Measurements from ENCODE around the gene MAPK8IP3.
"Not testable (repeated sequence)": the region's sequence is repeated elsewhere in the genome, so short reads cannot be mapped to it uniquely, and the experiment has no call there.

Gene MAPK8IP3

GRCh38 chr16:1790611-1791255 is 84.7 kb downstream of the MAPK8IP3 start:
- no peak for DNase-seq
- Mint-ChIP-seq H3K9me3 (no peaks in the 10 kb centered on the region), H3K4me1 (ENCODE audit: low read depth) (peaks cover 2% of the 10 kb centered on the region), H3K36me3 (ENCODE audit: low read depth) (peaks cover 42% of the 10 kb centered on the region), H3K27ac (no peak overlapping the region), H3K4me3 (no peak overlapping the region), H3K27me3 (no peaks in the 10 kb centered on the region)

- Mint-ChIP-seq H3K4me3 (no peak overlapping the region), H3K9me3 (no peaks in the 10 kb centered on the region), H3K27me3 (no peaks in the 10 kb centered on the region), H3K27ac (no peak overlapping the region), H3K4me1 (ENCODE audit: low read depth) (peaks cover 1% of the 10 kb centered on the region), H3K36me3 (ENCODE audit: low read depth) (peaks cover 37% of the 10 kb centered on the region)
- no peak for DNase-seq
Observed at GRCh38 chr16:1791256-1791942, 85.4 kb downstream of the MAPK8IP3 start.

GRCh38 chr16:1791943-1792812 is 86.2 kb downstream of the MAPK8IP3 start:
- Mint-ChIP-seq H3K4me3 (no peak overlapping the region), H3K36me3 (ENCODE audit: low read depth) (peaks cover 38% of the 10 kb centered on the region), H3K27me3 (no peaks in the 10 kb centered on the region), H3K4me1 (ENCODE audit: low read depth) (peaks cover 1% of the 10 kb centered on the region), H3K9me3 (peaks cover 1% of the 10 kb centered on the region), H3K27ac (no peak overlapping the region)
- DNase-seq: no peak

GRCh38 chr16:1792836-1793577 is 87.0 kb downstream of the MAPK8IP3 start:
- peaks cover 1% of the 10 kb centered on the region for H3K4me1 Mint-ChIP-seq (ENCODE audit: low read depth)
- H3K4me3 Mint-ChIP-seq: no peak overlapping the region
- no peak for DNase-seq
- peaks cover 39% of the 10 kb centered on the region for H3K36me3 Mint-ChIP-seq (ENCODE audit: low read depth)
- H3K9me3 Mint-ChIP-seq: peaks cover 5% of the 10 kb centered on the region
- no peak overlapping the region for H3K27ac Mint-ChIP-seq
- no peaks in the 10 kb centered on the region for H3K27me3 Mint-ChIP-seq

- Mint-ChIP-seq H3K4me3 (no peak within 1 kb of the TSS), H3K4me1 (ENCODE audit: low read depth) (peaks cover 1% of the 10 kb centered on the region), H3K27me3 (no peaks in the 10 kb centered on the region), H3K9me3 (peaks cover 5% of the 10 kb centered on the region), H3K27ac (no peak within 1 kb of the TSS), H3K36me3 (ENCODE audit: low read depth) (peaks cover 34% of the 10 kb centered on the region)
- DNase-seq: no peak
Observed at GRCh38 chr16:1793578-1794220, 87.7 kb downstream of the MAPK8IP3 start, which contains the start of gene IGFALS. IGFALS (minus strand) TSS chr16:1793705; CDS start chr16:1793652, 53 bp downstream.

- Mint-ChIP-seq H3K9me3 (peaks cover 10% of the 10 kb centered on the region), H3K36me3 (ENCODE audit: low read depth) (peaks cover 34% of the 10 kb centered on the region), H3K27ac (no peak overlapping the region), H3K4me1 (ENCODE audit: low read depth) (no peaks in the 10 kb centered on the region), H3K27me3 (no peaks in the 10 kb centered on the region), H3K4me3 (no peak overlapping the region)
- no peak for DNase-seq
Observed at GRCh38 chr16:1794221-1794871, 88.4 kb downstream of the MAPK8IP3 start.

- Mint-ChIP-seq H3K27me3 (no peaks in the 10 kb centered on the region), H3K27ac (no peak overlapping the region), H3K4me1 (ENCODE audit: low read depth) (no peaks in the 10 kb centered on the region), H3K9me3 (peaks cover 12% of the 10 kb centered on the region), H3K36me3 (ENCODE audit: low read depth) (peaks cover 41% of the 10 kb centered on the region), H3K4me3 (no peak overlapping the region)
- DNase-seq: no peak
Observed at GRCh38 chr16:1794908-1795666, 89.1 kb downstream of the MAPK8IP3 start.

GRCh38 chr16:1799263-1799662 is 93.3 kb downstream of the MAPK8IP3 start:
- not testable (repeated sequence) for H3K4me1 Mint-ChIP-seq (ENCODE audit: low read depth); H3K27ac Mint-ChIP-seq; H3K27me3 Mint-ChIP-seq; H3K4me3 Mint-ChIP-seq; DNase-seq
- Mint-ChIP-seq H3K9me3 (peaks cover 12% of the 10 kb centered on the region), H3K36me3 (ENCODE audit: low read depth) (peaks cover 50% of the 10 kb centered on the region)

GRCh38 chr16:1800701-1801100 is 94.7 kb downstream of the MAPK8IP3 start:
- no peaks in the 10 kb centered on the region for H3K27me3 Mint-ChIP-seq
- no peak overlapping the region for H3K27ac Mint-ChIP-seq
- H3K4me1 Mint-ChIP-seq (ENCODE audit: low read depth): no peaks in the 10 kb centered on the region
- no peak for DNase-seq
- H3K4me3 Mint-ChIP-seq: no peak overlapping the region
- H3K9me3 Mint-ChIP-seq: peaks cover 12% of the 10 kb centered on the region
- peaks cover 60% of the 10 kb centered on the region for H3K36me3 Mint-ChIP-seq (ENCODE audit: low read depth)

- DNase-seq: no peak
- Mint-ChIP-seq H3K27ac (no peak overlapping the region), H3K4me1 (ENCODE audit: low read depth) (peaks cover 2% of the 10 kb centered on the region), H3K4me3 (no peak overlapping the region), H3K36me3 (ENCODE audit: low read depth) (peaks cover 66% of the 10 kb centered on the region), H3K9me3 (no peaks in the 10 kb centered on the region), H3K27me3 (no peaks in the 10 kb centered on the region)
Observed at GRCh38 chr16:1807626-1808025, 101.6 kb downstream of the MAPK8IP3 start.

GRCh38 chr16:1808691-1809090 is 102.7 kb downstream of the MAPK8IP3 start:
- Mint-ChIP-seq H3K27ac (no peak overlapping the region), H3K27me3 (no peaks in the 10 kb centered on the region), H3K9me3 (no peaks in the 10 kb centered on the region), H3K4me1 (ENCODE audit: low read depth) (peaks cover 11% of the 10 kb centered on the region), H3K4me3 (no peak overlapping the region), H3K36me3 (ENCODE audit: low read depth) (peaks cover 75% of the 10 kb centered on the region)
- no peak for DNase-seq

- no peak for DNase-seq
- H3K4me3 Mint-ChIP-seq: no peak overlapping the region
- peaks cover 11% of the 10 kb centered on the region for H3K4me1 Mint-ChIP-seq (ENCODE audit: low read depth)
- H3K36me3 Mint-ChIP-seq (ENCODE audit: low read depth): peaks cover 76% of the 10 kb centered on the region
- H3K9me3 Mint-ChIP-seq: no peaks in the 10 kb centered on the region
- no peaks in the 10 kb centered on the region for H3K27me3 Mint-ChIP-seq
- no peak overlapping the region for H3K27ac Mint-ChIP-seq
Observed at GRCh38 chr16:1809281-1809801, 103.3 kb downstream of the MAPK8IP3 start.

- no peak for DNase-seq
- no peaks in the 10 kb centered on the region for H3K27me3 Mint-ChIP-seq
- H3K4me3 Mint-ChIP-seq: no peak overlapping the region
- peaks cover 11% of the 10 kb centered on the region for H3K4me1 Mint-ChIP-seq (ENCODE audit: low read depth)
- no peaks in the 10 kb centered on the region for H3K9me3 Mint-ChIP-seq
- peaks cover 72% of the 10 kb centered on the region for H3K36me3 Mint-ChIP-seq (ENCODE audit: low read depth)
- H3K27ac Mint-ChIP-seq: no peak overlapping the region
Observed at GRCh38 chr16:1810106-1810505, 104.1 kb downstream of the MAPK8IP3 start.

Measured in activated T-cell treated with anti-CD3 and anti-CD28 coated beads, Interleukin-2, amount 50 U/mL, for 24 hours (primary cell).